Skin epidermis (tissue), 12 donors: ENCODE results near the gene BIRC2.
"Not testable (repeated sequence)": the region's sequence is repeated elsewhere in the genome, so short reads cannot be mapped to it uniquely, and the experiment has no call there.

Experiments used
- H3K27ac ChIP-seq, 21 experiments: fragments of 200-600 bp; sonication (generic) in 11 of 21; one replicate each; pipeline ENCODE4 v1.5.0; 2020; ENCODE audit warnings: mild to moderate bottlenecking in 3 of 21, inconsistent platforms in 2 of 21, moderate library complexity in 2 of 21
- H3K4me3 ChIP-seq, 7 experiments: fragments of 200-600 bp; sonication (generic) in 2 of 7; one replicate each; pipeline ENCODE4 v1.5.0; 2020; ENCODE audit warnings: inconsistent platforms in 2 of 7, mild to moderate bottlenecking in 2 of 7, moderate library complexity in 1 of 7

Gene BIRC2

GRCh38 chr11:102361086-102362031, 14.3 kb downstream of the BIRC2 start:
- Histone ChIP-seq H3K4me3 (no peak overlapping the region), H3K27ac (peak overlapping the region in 1 of 21 experiments; percentile 68)

- Histone ChIP-seq H3K4me3 (no peak overlapping the region), H3K27ac (no peak overlapping the region)
Measured at GRCh38 chr11:102364991-102365390, 18.0 kb downstream of the BIRC2 start.

DNA sequence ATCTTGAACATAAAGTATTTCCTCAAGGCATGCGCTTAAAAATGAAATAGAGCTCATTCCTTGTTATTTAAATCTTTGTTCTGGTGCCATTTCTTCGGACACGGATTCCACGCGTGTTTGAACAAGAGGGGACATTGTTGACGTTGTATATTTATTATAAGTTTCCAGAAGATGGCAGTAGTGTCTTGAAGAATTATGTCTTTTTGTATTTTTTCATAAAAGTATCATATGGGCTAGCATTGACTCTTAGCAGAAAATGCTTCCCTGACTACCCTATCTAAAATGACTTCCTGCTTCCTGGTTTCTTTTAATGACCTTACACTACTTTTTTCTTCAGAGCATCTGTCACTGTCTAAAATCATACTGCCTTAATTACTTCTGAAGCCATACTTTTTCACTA, 20.4 kb downstream of the BIRC2 start:
- H3K27ac ChIP-seq = no peak overlapping the region
- no peak overlapping the region for H3K4me3 ChIP-seq

- Histone ChIP-seq H3K4me3 (no peak overlapping the region), H3K27ac (no peak overlapping the region)
Measured at GRCh38 chr11:102368472-102368871, 21.5 kb downstream of the BIRC2 start.

- H3K4me3 ChIP-seq, H3K27ac ChIP-seq: not testable (repeated sequence)
Measured at GRCh38 chr11:102374633-102375424, 27.8 kb downstream of the BIRC2 start.

GRCh38 chr11:102375720-102376399, 28.8 kb downstream of the BIRC2 start:
- Histone ChIP-seq H3K4me3 (no peak overlapping the region), H3K27ac (no peak overlapping the region)

DNA sequence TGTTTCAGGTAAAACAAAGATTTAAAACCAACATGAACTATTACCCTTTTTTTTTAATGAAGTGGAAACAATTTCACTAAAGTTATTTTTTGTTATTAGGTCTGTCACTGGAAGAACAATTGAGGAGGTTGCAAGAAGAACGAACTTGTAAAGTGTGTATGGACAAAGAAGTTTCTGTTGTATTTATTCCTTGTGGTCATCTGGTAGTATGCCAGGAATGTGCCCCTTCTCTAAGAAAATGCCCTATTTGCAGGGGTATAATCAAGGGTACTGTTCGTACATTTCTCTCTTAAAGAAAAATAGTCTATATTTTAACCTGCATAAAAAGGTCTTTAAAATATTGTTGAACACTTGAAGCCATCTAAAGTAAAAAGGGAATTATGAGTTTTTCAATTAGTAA, 30.9 kb downstream of the BIRC2 start:
- H3K27ac ChIP-seq = no peak overlapping the region

GRCh38 chr11:102378818-102379217, 31.8 kb downstream of the BIRC2 start:
- no peak overlapping the region for H3K4me3 ChIP-seq
- no peak overlapping the region for H3K27ac ChIP-seq

More for the DNA sequence above, 30.9 kb downstream of the BIRC2 start:
- H3K4me3 ChIP-seq = no peak overlapping the region

DNA sequence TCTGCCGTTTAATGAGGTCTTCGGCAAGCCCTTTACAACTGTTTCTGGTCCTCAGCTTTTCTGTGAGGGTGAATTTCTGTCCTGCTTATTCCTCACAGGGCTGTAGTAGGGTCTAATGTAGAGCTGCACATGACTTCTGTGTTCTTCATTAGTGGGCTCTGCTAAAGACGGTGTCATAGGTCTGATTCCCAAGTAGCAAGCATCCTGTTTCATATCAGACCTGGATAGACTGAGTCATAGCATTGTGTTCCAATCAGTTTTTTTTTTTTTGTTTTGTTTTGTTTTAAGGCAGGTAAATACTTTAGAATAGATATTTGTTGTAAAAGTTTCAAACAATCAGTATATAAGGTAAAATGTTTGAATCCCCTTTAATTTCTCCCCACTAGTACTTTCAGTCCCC, 35.4 kb downstream of the BIRC2 start:
- no peak overlapping the region for H3K27ac ChIP-seq
- H3K4me3 ChIP-seq = no peak overlapping the region

DNA sequence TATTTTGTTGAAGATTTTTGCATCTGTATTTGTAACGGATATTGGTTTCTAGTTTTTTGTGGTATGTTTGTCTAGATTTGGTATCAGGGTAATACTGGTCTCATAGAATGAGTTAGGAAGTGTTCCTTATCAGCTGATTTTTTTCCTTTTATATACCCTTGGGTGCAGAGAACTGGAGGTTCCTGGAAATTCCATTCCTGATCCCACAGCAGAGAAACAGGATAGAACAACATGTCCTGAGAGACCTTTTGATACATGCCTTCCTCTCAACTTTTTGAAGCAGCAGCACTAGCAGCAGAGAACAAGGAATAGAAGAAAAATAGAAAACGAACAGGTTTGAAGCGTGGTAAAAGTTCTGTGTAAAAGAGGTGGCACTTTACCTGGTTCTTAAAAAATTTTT, 36.8 kb downstream of the BIRC2 start:
- Histone ChIP-seq H3K27ac (no peak overlapping the region), H3K4me3 (no peak overlapping the region)

GRCh38 chr11:102384419-102385079, 37.5 kb downstream of the BIRC2 start:
- Histone ChIP-seq H3K4me3 (no peak overlapping the region), H3K27ac (no peak overlapping the region)

DNA sequence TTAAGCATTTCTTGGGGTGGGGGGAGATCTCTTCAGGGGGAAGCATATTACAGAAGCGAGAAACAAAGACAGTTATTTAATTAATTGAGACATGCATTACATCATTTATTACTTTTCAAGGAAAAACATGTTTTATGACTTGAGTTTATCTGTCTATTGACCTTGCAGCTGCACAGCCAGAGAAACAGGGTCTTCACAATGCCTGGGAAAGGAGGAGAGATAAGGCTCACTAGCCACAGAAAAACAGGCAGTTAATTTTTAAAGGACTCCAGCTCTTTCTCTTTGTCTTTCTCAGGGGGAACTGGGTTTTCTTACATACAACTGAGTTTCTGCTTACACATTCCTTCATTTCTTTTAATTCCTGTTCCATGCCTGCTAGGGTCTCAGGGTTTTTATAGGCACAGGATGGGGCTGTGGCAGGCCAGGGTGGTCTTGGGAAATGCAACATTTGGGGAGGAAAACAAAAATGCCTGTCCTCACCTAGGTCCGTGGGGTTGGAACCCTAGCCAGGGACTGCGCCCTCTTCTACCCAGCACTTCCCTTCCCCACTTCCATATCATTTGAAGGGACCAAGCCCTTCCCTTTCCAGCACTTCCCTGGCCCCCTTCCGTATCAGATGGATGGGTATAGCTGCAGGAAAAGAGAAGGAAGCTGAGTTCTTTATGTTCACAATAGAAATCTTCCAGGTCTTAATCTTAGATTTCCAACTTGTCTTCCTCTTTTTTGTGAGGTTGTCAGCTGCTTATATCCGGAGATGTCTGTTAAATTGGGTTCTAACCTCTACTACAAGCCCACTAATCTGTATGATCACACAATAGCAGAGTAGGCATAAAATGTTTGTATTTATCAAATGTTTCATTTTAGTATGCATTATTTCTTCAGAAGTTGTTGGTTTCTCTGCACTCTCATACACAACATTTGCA, 38.3 kb downstream of the BIRC2 start:
- no peak overlapping the region for H3K4me3 ChIP-seq
- H3K27ac ChIP-seq = no peak overlapping the region

DNA sequence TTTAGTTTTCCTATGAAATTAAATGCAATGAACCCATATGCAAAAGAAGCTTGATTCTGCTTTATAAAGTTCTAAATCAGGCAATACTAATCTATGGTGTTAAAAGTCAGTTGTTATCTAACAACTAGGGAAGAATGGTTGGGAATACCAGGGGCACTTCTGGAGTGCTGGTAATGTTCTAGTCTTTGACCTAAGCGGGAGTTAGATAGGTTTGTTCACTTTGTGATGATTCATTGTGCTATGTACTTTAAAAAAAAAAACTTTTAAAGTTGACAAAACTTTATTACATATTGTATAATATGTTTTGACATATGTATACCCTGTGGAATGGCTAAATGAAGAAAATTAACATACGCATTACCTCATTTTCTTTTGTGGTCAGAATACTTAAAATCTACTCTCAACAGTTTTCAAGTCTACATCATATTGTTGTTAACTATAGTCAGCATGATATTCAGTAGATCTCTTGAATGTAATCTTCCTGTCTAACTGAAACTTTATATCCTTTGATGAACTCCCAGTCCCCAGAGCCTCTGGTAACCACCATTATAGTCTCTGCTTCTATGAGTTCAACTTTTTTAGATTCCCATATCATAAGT, 39.2 kb downstream of the BIRC2 start:
- Histone ChIP-seq H3K27ac (no peak overlapping the region), H3K4me3 (no peak overlapping the region)

DNA sequence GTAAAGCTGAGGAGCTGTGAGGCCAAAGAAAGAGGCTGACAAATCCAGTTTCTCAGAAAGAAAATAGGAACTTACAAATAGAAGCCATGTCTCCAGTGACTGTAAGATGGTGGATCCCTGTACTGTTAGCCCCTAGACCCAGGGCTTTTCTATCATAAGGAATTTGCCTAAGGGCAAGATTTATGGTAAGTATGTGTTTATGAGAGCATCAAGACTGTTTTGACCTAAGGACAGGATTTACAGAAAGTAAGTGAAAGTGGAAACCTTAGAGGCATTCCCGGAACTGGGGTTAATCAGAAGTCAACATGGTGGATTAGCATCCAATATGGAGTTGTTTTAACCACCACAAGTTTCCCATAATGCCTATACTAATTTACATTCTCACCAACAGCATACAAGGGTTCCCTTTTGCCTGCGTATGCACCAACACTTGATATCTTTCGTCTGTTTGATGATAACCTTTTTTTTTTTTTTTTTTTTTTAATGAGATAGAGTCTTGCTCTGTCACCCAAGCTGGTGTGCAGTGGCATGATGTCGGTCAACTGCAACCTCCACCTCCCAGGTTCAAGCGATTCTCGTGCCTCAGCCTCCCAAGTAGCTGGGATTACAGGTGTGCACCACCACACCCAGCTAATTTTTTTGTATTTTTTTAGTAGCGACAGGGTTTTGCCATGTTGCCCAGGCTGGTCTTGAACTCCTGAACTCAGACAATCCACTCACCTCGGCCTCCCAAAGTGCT, 40.2 kb downstream of the BIRC2 start:
- H3K4me3 ChIP-seq = no peak overlapping the region
- no peak overlapping the region for H3K27ac ChIP-seq

DNA sequence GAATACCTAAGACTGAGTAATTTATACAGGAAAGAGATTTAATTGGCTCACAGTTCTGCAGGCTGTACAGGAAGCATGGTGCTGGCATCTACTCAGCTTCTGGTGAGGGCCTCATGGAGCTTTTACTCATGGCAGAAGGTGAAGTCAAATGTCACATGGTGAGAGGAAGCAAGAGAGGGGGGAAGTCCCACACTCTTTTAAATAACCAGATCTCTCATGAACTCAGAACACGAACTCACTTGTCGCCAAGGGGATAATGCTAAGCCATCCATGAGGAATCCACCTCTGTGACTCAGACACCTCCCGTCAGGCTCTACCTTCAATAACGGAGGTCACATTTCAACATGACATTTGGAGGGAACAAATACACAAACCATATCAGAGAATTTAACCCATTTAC, 42.2 kb downstream of the BIRC2 start:
- Histone ChIP-seq H3K4me3 (no peak overlapping the region), H3K27ac (no peak overlapping the region)

DNA sequence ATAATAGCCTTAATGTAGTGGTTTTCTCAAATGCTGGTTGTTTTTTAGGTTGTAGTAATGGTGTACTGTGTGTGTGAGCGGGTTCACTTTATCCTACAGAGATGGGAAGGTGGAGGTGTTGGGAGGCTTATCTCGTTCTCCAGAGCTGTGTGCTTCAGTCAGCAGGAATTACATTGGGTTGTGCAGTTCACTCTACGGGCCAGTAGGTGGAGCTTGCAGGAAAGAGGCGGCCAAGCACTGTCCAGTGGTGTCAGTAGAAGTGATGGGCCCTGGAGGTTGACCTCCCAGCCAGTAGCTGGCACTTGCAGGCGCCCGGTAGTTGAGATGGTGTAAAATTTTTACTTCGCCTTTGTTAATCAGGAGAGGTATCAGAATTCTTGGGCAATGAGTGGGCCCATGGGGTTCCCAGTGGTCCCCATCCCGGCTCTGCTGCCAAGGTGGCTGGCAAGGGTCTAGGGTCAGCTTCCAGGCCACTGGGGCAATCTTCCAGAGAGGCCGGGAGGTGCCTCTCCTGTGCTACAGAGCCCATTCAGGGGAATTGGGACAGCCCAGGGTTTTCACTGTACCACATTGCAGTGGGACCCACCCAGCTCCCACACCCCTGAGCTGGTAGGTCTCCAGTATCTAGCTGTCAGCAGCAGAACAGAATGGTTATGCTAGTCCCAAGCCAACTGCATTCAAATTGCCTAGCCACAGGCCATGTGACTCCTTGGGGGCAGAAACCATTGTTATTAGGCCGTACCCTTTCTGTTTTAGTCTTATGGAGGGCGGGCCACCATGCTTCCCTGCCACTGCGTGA, 43.9 kb downstream of the BIRC2 start:
- peak overlapping the region in 2 of 21 experiments; percentile 37 to 42 for H3K27ac ChIP-seq

More for the DNA sequence above, 43.9 kb downstream of the BIRC2 start:
- no peak overlapping the region for H3K4me3 ChIP-seq
